GM12878 (cell line): ENCODE results near the gene RAB9B. TPM values are rescaled to one million over a fixed set of nuclear protein-coding genes. Genes with fewer than 3 reads are reported as not detected.

Experiments
- ATAC-seq: fragments of 200-7000 bp; cut with Tn5 transposase; 3 replicates; pipeline ENCODE4 v1.9.1; 2020; ENCODE audit warnings: mild to moderate bottlenecking, moderate library complexity
- BruUV-seq: library from RNA; stranded (reverse); fragments of 400-500 nt; replicated peaks from 2 replicates; lab custom pipeline; 2021; lab: Mats Ljungman, UMichigan
- CTCF ChIA-PET: fragments of 300-600 bp; sonication (Branson Sonifier 250); formaldehyde crosslinking; extraction: SDS; loops from one replicate; lab custom pipeline; 2021; ENCODE audit warnings: inconsistent platforms; lab: Yijun Ruan, JAX
- POLR2A ChIA-PET: fragments of 350-600 bp; formaldehyde crosslinking; extraction: SDS; loops from one replicate; lab custom pipeline; 2021; ENCODE audit warnings: inconsistent platforms; lab: Charles Lee
- RAD21 ChIA-PET: fragments of 300-600 bp; sonication (Branson Sonifier 250); formaldehyde crosslinking; loops from one replicate; lab custom pipeline; 2023; ENCODE audit warnings: antibody characterized with exemption; ENCODE audit not compliant: unreplicated experiment; lab: Charles Lee
- SMC1A ChIA-PET: fragments of 300-600 bp; sonication (Branson Sonifier 250); formaldehyde crosslinking; loops from one replicate; lab custom pipeline; 2023; ENCODE audit not compliant: unreplicated experiment, uncharacterized antibody; lab: Charles Lee
- DNase-seq: peaks from one replicate; pipeline ENCODE4 v3.0.0-alpha.2; 2011; ENCODE audit warnings: low read depth, low spot score
- FAIRE-seq: peaks from 3 replicates; lab custom pipeline; 2011; peaks lifted over from hg19 to GRCh38; lab: Jason Lieb, UNC
- H2AFZ ChIP-seq: 2 replicates; pipeline ENCODE4 v1.6.0; 2011; ENCODE audit warnings: low read depth, low read length, control low read depth; ENCODE audit not compliant: control insufficient read depth
- H3K27ac ChIP-seq: 2 replicates; pipeline ENCODE4 v1.5.1; 2011; ENCODE audit warnings: control low read depth; ENCODE audit not compliant: control insufficient read depth, insufficient read depth
- H3K27me3 ChIP-seq, 2 experiments: replicated peaks in 1 of 2; 2 replicates each; pipeline versions ENCODE4 v1.6.0 to v1.6.1; 2011; ENCODE audit warnings: low read length in 1 of 2; ENCODE audit not compliant: control insufficient read depth in 2 of 2, insufficient read depth in 2 of 2
- H3K36me3 ChIP-seq, 2 experiments: 2 replicates each; pipeline ENCODE4 v1.5.1; 2011; ENCODE audit warnings: low read length in 1 of 2; ENCODE audit not compliant: control insufficient read depth in 2 of 2, insufficient read depth in 2 of 2
- H3K4me1 ChIP-seq: 2 replicates; pipeline ENCODE4 v1.6.1; 2011; ENCODE audit warnings: mild to moderate bottlenecking, low read length, moderate library complexity, mixed read lengths; ENCODE audit not compliant: control insufficient read depth, insufficient read depth
- H3K4me2 ChIP-seq: 2 replicates; pipeline ENCODE4 v1.6.0; 2011; ENCODE audit warnings: control low read depth; ENCODE audit not compliant: control insufficient read depth, insufficient read depth
- H3K4me3 ChIP-seq: fragments of 200-600 bp; sonication (generic); 2 replicates; pipeline ENCODE4 v1.5.1; 2016
- H3K79me2 ChIP-seq: 2 replicates; pipeline ENCODE4 v1.6.0; 2011; ENCODE audit warnings: low read length; ENCODE audit not compliant: control insufficient read depth, insufficient read depth
- H3K9ac ChIP-seq: 2 replicates; pipeline ENCODE4 v1.8.0; 2011; ENCODE audit warnings: low read length, control low read depth, mixed read lengths; ENCODE audit not compliant: control insufficient read depth, insufficient read depth
- H3K9me3 ChIP-seq: replicated peaks from 3 replicates; pipeline ENCODE4 v1.5.1; 2011; ENCODE audit warnings: mild to moderate bottlenecking, low read length; ENCODE audit not compliant: control insufficient read depth, insufficient read depth
- H4K20me1 ChIP-seq: 2 replicates; pipeline ENCODE4 v1.6.0; 2011; ENCODE audit not compliant: control insufficient read depth, insufficient read depth
- CHD1 ChIP-seq: IDR thresholded peaks from 2 replicates; pipeline ENCODE4 v1.6.1; 2012; ENCODE audit warnings: low read depth, low read length, improper control_type of control experiment
- CREM ChIP-seq: IDR thresholded peaks from 2 replicates; pipeline ENCODE4 v1.6.1; 2014; ENCODE audit warnings: antibody characterized with exemption, low read depth
- EED ChIP-seq: sonication (generic); IDR thresholded peaks from 2 replicates; pipeline ENCODE4 v1.6.1; 2016; ENCODE audit warnings: antibody characterized with exemption, low read depth
- GABPA ChIP-seq: IDR thresholded peaks from 2 replicates; pipeline ENCODE4 v1.6.1; 2014; ENCODE audit warnings: antibody characterized with exemption, low read depth, mild to moderate bottlenecking, inconsistent platforms
- HDAC2 ChIP-seq: fragments of 200-600 bp; sonication (generic); IDR thresholded peaks from 2 replicates; pipeline ENCODE4 v1.6.1; 2017
- MYC ChIP-seq: IDR thresholded peaks from 2 replicates; pipeline ENCODE4 v1.6.1; 2011; ENCODE audit warnings: mild to moderate bottlenecking, low read length, moderate library complexity, inconsistent platforms; ENCODE audit not compliant: insufficient read depth, insufficient replicate concordance, insufficient read length, severe bottlenecking
- NR2F1 ChIP-seq: fragments of 450-650 bp; conservative IDR thresholded peaks from 2 replicates; pipeline ENCODE4 v1.6.1; 2017; ENCODE audit warnings: mild to moderate bottlenecking
- NRF1 ChIP-seq: conservative IDR thresholded peaks from 2 replicates; pipeline ENCODE4 v1.6.1; 2011; ENCODE audit warnings: mild to moderate bottlenecking, low read depth, low read length, improper control_type of control experiment
- POLR2A ChIP-seq: IDR thresholded peaks from 2 replicates; pipeline ENCODE4 v1.6.1; 2011; ENCODE audit warnings: low read depth, mild to moderate bottlenecking, low read length
- POU2F2 ChIP-seq: IDR thresholded peaks from 3 replicates; pipeline ENCODE4 v1.6.1; 2011; ENCODE audit warnings: low read depth, mild to moderate bottlenecking, low read length, borderline replicate concordance
- RAD21 ChIP-seq: IDR thresholded peaks from 2 replicates; pipeline ENCODE4 v1.6.1; 2011; ENCODE audit warnings: mild to moderate bottlenecking, low read depth, low read length, moderate library complexity; ENCODE audit not compliant: insufficient read depth
- SIN3A ChIP-seq: IDR thresholded peaks from 2 replicates; pipeline ENCODE4 v1.6.1; 2012; ENCODE audit warnings: low read depth, low read length, improper control_type of control experiment
- SMC3 ChIP-seq: IDR thresholded peaks from 2 replicates; pipeline ENCODE4 v1.6.1; 2011; ENCODE audit warnings: low read length, improper control_type of control experiment, borderline replicate concordance
- SP1 ChIP-seq: IDR thresholded peaks from one replicate; pipeline ENCODE4 v1.6.1; 2011; ENCODE audit warnings: low read depth, low read length
- TCF12 ChIP-seq: IDR thresholded peaks from 2 replicates; pipeline ENCODE4 v1.6.1; 2011; ENCODE audit warnings: low read depth, mild to moderate bottlenecking, low read length
- YBX1 ChIP-seq: fragments of 450-650 bp; IDR thresholded peaks from 2 replicates; pipeline ENCODE4 v1.6.1; 2016; ENCODE audit warnings: antibody characterized with exemption
- ZBTB40 ChIP-seq: fragments of 450-650 bp; IDR thresholded peaks from 2 replicates; pipeline ENCODE4 v1.6.1; 2016; ENCODE audit warnings: mild to moderate bottlenecking, moderate library complexity, borderline replicate concordance
- WGBS: methylation state at CpG from one replicate; pipeline ENCODE4 v1.1.6; 2016; ENCODE audit warnings: low lambda C conversion rate; ENCODE audit not compliant: insufficient replicate concordance, insufficient coverage; ENCODE audit errors: missing lambda C conversion rate; 5-methylcytosine and 5-hydroxymethylcytosine counted together
- in situ Hi-C: fragments of 300-500 bp; cut with MboI; formaldehyde crosslinking; loops from 9 replicates; pipeline ENCODE4 v1.14.3; 2018; ENCODE audit warnings: mixed read lengths
- intact Hi-C: fragments of 100-400 bp; cut with micrococcal nuclease; formaldehyde crosslinking; loops from one replicate; pipeline ENCODE4 v1.14.2; 2022; ENCODE audit not compliant: unreplicated experiment
- polyA plus RNA-seq, 11 experiments: library from polyadenylated mRNA; depleted of rRNA in 4 of 11; unstranded in 6 of 11; stranded (reverse) in 5 of 11; fragments of >200 nt; fragmentation: Nextera tagmentation in 4 of 11; fragmentation: Illumina TruSeq in 1 of 11; extraction: Ambion mirVana in 4 of 11; extraction: Trizol in 1 of 11; gene quantifications; 1 replicate in 1 of 11; 2 replicates in 10 of 11; pipeline versions ENCODE4 v1.2.1 to v1.2.3, GENCODE V29; 2011 to 2016; ENCODE audit warnings: inconsistent platforms in 2 of 11, missing spikeins in 2 of 11, low read depth in 1 of 11
- total RNA-seq, 4 experiments: library from RNA; depleted of rRNA in 3 of 4; stranded (reverse); fragments of >200 nt in 3 of 4; fragmentation: Illumina TruSeq in 1 of 4; extraction: Trizol in 1 of 4; gene quantifications; 2 replicates each; pipeline versions ENCODE4 v1.2.1 to v1.2.3, GENCODE V29; 2013 to 2021

RAB9B gene
- total and polyA plus RNA-seq, 10 of the 15 experiments (the other 5 are each of a cell fraction or from before 2014, with no cell fraction given) = 0.05 to 0.30 (median 0.19) TPM

GRCh38 chrX:103831342-103831802 lies 685 bp downstream of the RAB9B start:
- ChIA-PET POLR2A (no interaction called here), CTCF (interaction anchor here (1.0 to 1.6 kb wide), 3 partner anchors 12 to 140 kb away, joined by 4 to 5 read pairs (median 4); no protein-coding TSS in a partner anchor), SMC1A (no interaction called here), RAD21 (no interaction called here)
- H3K79me2 ChIP-seq = no peaks in the 10 kb centered on the region
- no TSS peak for BruUV-seq
- no peaks in the 10 kb centered on the region for H3K4me1 ChIP-seq
- no peak for TF ChIP-seq HDAC2
- TF ChIP-seq NRF1 = peak; percentile 42; the same call in 1 of the 2 replicates
- no peak for TF ChIP-seq TCF12
- no peak for TF ChIP-seq GABPA
- H3K36me3 ChIP-seq = no peaks in the 10 kb centered on the region
- intact Hi-C loops (no loop called here), in situ Hi-C loops (no loop called here)
- FAIRE-seq (no peak), DNase-seq (no peak), ATAC-seq (no peak; the same call in 1 of the 3 replicates)
- no peak overlapping the region for H3K9ac ChIP-seq
- H4K20me1 ChIP-seq = no peaks in the 10 kb centered on the region
- peak overlapping the region; percentile 71; the same call in 1 of the 2 replicates for H3K4me3 ChIP-seq
- H2AFZ ChIP-seq = peak overlapping the region; percentile 13
- H3K27ac ChIP-seq = no peak overlapping the region
- WGBS = 37% methylated on average over 11 of the region's 11 CpGs
- H3K9me3 ChIP-seq = no peaks in the 10 kb centered on the region
- peak overlapping the region; percentile 75 for H3K4me2 ChIP-seq
- H3K27me3 ChIP-seq = no peaks in the 10 kb centered on the region

- Histone ChIP-seq H3K4me3 (no peak overlapping the region), H3K9me3 (no peaks in the 10 kb centered on the region), H2AFZ (no peak overlapping the region), H3K27ac (no peak overlapping the region), H3K4me1 (no peaks in the 10 kb centered on the region), H3K36me3 (no peaks in the 10 kb centered on the region), H3K4me2 (no peak overlapping the region; the same call in 1 of the 2 replicates), H4K20me1 (no peaks in the 10 kb centered on the region), H3K9ac (no peak overlapping the region), H3K27me3 (no peaks in the 10 kb centered on the region), H3K79me2 (no peaks in the 10 kb centered on the region)
- ATAC-seq = no peak
- FAIRE-seq = no peak
- intact Hi-C loops (no loop called here), in situ Hi-C loops (no loop called here)
- ChIA-PET RAD21 (no interaction called here), SMC1A (no interaction called here), POLR2A (no interaction called here), CTCF (interaction anchor here (1.6 kb wide), 1 partner anchor 12 kb away, joined by 5 read pairs; no protein-coding TSS in a partner anchor)
- 66% methylated on average over 7 of the region's 7 CpGs for WGBS
- BruUV-seq = no TSS peak
- DNase-seq = no peak
- TF ChIP-seq MYC = no peak
- TF ChIP-seq SIN3A = no peak
- TF ChIP-seq POU2F2 = no peak
- TF ChIP-seq SMC3 = no peak
- TF ChIP-seq EED = no peak
- no peak for TF ChIP-seq CHD1
- no peak for TF ChIP-seq NR2F1
- no peak for TF ChIP-seq ZBTB40
- no peak for TF ChIP-seq CREM
- TF ChIP-seq SP1 = no peak
- no peak for TF ChIP-seq RAD21
- TF ChIP-seq YBX1 = no peak
- no peak for TF ChIP-seq POLR2A
Measured at GRCh38 chrX:103830848-103831247, 1.2 kb downstream of the RAB9B start.
